Activated naive CD8-positive, alpha-beta T cell treated with anti-CD3 and anti-CD28 coated beads, Interleukin-2, amount 10 ng/mL, durations not matched to agents 7 days and 5 days (primary cell): ENCODE data around the gene HES6. TPM values are rescaled to one million over a fixed set of nuclear protein-coding genes. Genes with fewer than 3 reads are reported as not detected.

Experiments
- ATAC-seq: fragments of 150-1000 bp; cut with Tn5 transposase; one replicate; pipeline ENCODE4 v1.10.0; 2021; ENCODE audit warnings: low read depth, moderate library complexity
- POLR2A ChIA-PET: fragments of 350-600 bp; sonication (Branson Sonifier 250); formaldehyde crosslinking; loops from one replicate; lab custom pipeline; 2021; ENCODE audit warnings: antibody characterized with exemption; lab: Charles Lee
- DNase-seq: peaks from one replicate; pipeline ENCODE4 v3.0.0; 2021
- H3K27ac Mint-ChIP-seq: one replicate; pipeline ENCODE4 v1.8.0; 2022; ENCODE audit warnings: mild to moderate bottlenecking, mixed read lengths
- H3K27me3 Mint-ChIP-seq: one replicate; pipeline ENCODE4 v1.8.0; 2022; ENCODE audit warnings: mild to moderate bottlenecking, moderate library complexity, mixed read lengths
- H3K36me3 Mint-ChIP-seq: one replicate; pipeline ENCODE4 v1.8.0; 2021; ENCODE audit warnings: mild to moderate bottlenecking, mixed read lengths
- H3K4me1 Mint-ChIP-seq: one replicate; pipeline ENCODE4 v1.8.0; 2021; ENCODE audit warnings: mixed read lengths
- H3K4me3 Mint-ChIP-seq: one replicate; pipeline ENCODE4 v1.8.0; 2022; ENCODE audit warnings: mild to moderate bottlenecking, moderate library complexity, mixed read lengths
- H3K9me3 Mint-ChIP-seq: one replicate; pipeline ENCODE4 v1.8.0; 2021; ENCODE audit warnings: mixed read lengths
- total RNA-seq, 2 experiments: library from RNA; stranded (reverse); gene quantifications; one replicate each; pipeline ENCODE4 v1.2.3, GENCODE V29; 2021

Gene HES6
- total RNA-seq, 2 experiments from 2014 or later: 4.3 to 7.1 TPM

GRCh38 chr2:238256111-238256510 is 16.3 kb upstream of the HES6 start:
- Mint-ChIP-seq H3K9me3 (no peaks in the 10 kb centered on the region), H3K36me3 (peaks cover 3% of the 10 kb centered on the region), H3K27ac (no peak overlapping the region), H3K4me3 (no peak overlapping the region), H3K4me1 (no peaks in the 10 kb centered on the region), H3K27me3 (no peaks in the 10 kb centered on the region)
- DNase-seq (no peak), ATAC-seq (no peak)
- POLR2A ChIA-PET: no interaction called here

DNA sequence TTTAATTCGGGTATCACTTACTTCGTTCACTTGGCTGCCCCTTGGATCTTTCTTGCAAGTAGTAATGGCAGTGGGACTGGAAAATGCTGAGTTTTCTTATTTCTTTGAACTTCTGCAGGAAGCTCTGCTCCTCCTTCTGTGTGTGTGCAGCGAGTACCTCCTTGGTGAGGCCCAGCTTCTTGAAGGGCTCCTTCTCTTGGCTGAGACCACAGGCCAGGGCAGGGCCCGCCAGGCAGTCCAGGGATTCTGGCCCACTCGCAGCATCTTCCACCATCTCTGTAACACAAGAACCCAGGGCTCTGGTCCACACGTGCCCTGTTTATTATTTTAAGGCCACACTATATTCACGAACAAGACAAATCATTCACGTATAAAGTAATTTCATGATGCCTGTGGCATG is 15.8 kb upstream of the HES6 start:
- no peaks in the 10 kb centered on the region for H3K9me3 Mint-ChIP-seq
- no peak overlapping the region for H3K4me3 Mint-ChIP-seq
- no peaks in the 10 kb centered on the region for H3K4me1 Mint-ChIP-seq
- no peaks in the 10 kb centered on the region for H3K27me3 Mint-ChIP-seq
- H3K36me3 Mint-ChIP-seq: peaks cover 3% of the 10 kb centered on the region
- POLR2A ChIA-PET: no interaction called here
- DNase-seq: no peak
- no peak for ATAC-seq
- no peak overlapping the region for H3K27ac Mint-ChIP-seq

- POLR2A ChIA-PET: no interaction called here
- ATAC-seq (no peak), DNase-seq (no peak)
- H3K27me3 Mint-ChIP-seq: no peaks in the 10 kb centered on the region
- H3K9me3 Mint-ChIP-seq: no peaks in the 10 kb centered on the region
- no peaks in the 10 kb centered on the region for H3K4me1 Mint-ChIP-seq
- peaks cover 3% of the 10 kb centered on the region for H3K36me3 Mint-ChIP-seq
- no peak overlapping the region for H3K4me3 Mint-ChIP-seq
- no peak overlapping the region for H3K27ac Mint-ChIP-seq
Observed at GRCh38 chr2:238255151-238255551, 15.3 kb upstream of the HES6 start.

GRCh38 chr2:238254095-238254723 is 14.4 kb upstream of the HES6 start:
- H3K36me3 Mint-ChIP-seq: peaks cover 3% of the 10 kb centered on the region
- H3K4me3 Mint-ChIP-seq: no peak overlapping the region
- no peaks in the 10 kb centered on the region for H3K27me3 Mint-ChIP-seq
- H3K27ac Mint-ChIP-seq: no peak overlapping the region
- no peaks in the 10 kb centered on the region for H3K4me1 Mint-ChIP-seq
- no peak for ATAC-seq
- POLR2A ChIA-PET: no interaction called here
- no peak for DNase-seq
- H3K9me3 Mint-ChIP-seq: no peaks in the 10 kb centered on the region

DNA sequence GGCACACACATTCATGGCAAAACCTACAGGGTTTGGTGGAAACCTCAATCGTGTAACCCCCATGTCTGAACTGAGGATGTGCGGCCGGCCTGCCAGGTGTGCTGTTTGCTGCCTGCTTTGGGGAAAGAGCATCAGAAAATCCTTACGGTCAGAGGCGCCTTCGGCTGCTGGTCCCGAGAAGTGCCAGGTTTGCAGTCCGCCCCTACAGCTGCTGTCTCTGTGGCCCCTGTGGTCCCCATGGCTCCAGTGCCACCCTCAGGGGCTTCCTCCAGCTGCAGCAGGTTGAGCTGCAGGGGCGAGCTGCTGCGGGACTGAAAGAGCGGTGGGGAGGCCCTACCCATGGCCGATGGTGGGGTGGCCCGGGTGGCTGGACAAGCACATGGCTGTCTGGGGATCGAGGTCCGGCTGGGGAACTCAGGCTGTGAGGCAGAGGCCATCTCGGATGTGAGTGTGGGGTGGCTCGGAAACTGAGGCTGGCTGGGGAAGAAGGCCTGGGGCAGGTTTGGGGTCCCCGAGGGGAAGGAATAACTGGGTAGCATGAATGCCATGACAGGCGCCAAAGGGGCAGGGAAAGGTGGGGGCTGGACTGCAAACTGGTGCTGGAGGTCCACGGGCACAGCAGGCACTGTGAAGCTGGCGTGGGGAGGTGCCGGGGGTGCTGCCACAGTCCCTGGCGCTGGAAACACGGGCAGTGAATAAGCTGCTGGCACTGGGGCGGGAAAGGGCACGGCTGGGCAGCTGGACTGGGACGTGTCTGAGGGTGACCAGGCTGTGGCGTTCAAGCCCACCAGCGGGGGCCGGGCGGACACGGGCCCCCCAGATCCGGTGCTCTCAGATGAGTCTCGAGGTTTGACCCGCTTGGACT is 13.2 kb upstream of the HES6 start:
- Mint-ChIP-seq H3K9me3 (no peaks in the 10 kb centered on the region), H3K4me3 (no peak overlapping the region), H3K27ac (no peak overlapping the region), H3K27me3 (no peaks in the 10 kb centered on the region), H3K4me1 (no peaks in the 10 kb centered on the region), H3K36me3 (peaks cover 3% of the 10 kb centered on the region)
- POLR2A ChIA-PET: no interaction called here
- DNase-seq (no peak), ATAC-seq (no peak)

- H3K36me3 Mint-ChIP-seq: peaks cover 3% of the 10 kb centered on the region
- ATAC-seq (no peak), DNase-seq (no peak)
- H3K9me3 Mint-ChIP-seq: no peaks in the 10 kb centered on the region
- H3K4me3 Mint-ChIP-seq: no peak overlapping the region
- no peak overlapping the region for H3K27ac Mint-ChIP-seq
- no peaks in the 10 kb centered on the region for H3K4me1 Mint-ChIP-seq
- H3K27me3 Mint-ChIP-seq: no peaks in the 10 kb centered on the region
- POLR2A ChIA-PET: no interaction called here
Observed at GRCh38 chr2:238251986-238252385, 12.1 kb upstream of the HES6 start.

DNA sequence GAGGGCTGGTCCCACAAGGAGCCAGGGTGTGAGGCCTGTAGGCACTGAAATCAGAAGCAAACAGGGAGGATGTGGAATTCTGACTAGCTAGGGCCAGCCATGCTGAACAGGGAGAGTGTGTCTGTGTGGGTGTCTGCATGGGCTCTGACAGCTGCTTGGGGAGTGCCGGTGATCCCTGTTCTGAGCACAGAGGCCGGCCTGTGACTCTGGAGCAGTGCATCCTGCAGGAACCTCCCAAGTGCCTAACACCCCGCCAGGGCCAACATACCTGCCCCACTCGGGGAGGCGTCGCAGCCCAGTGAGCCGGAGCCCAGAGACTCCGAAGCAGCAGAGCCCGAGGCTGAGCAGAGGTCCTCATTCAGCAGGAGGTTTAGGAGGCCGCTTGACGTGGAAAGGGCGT is 11.5 kb upstream of the HES6 start:
- H3K36me3 Mint-ChIP-seq: peaks cover 3% of the 10 kb centered on the region
- DNase-seq: no peak
- no peaks in the 10 kb centered on the region for H3K27me3 Mint-ChIP-seq
- H3K27ac Mint-ChIP-seq: no peak overlapping the region
- POLR2A ChIA-PET: no interaction called here
- no peak overlapping the region for H3K4me3 Mint-ChIP-seq
- ATAC-seq: no peak
- no peaks in the 10 kb centered on the region for H3K9me3 Mint-ChIP-seq
- H3K4me1 Mint-ChIP-seq: no peaks in the 10 kb centered on the region

- Mint-ChIP-seq H3K4me1 (no peaks in the 10 kb centered on the region), H3K27me3 (no peaks in the 10 kb centered on the region), H3K36me3 (peaks cover 3% of the 10 kb centered on the region), H3K27ac (no peak overlapping the region), H3K9me3 (no peaks in the 10 kb centered on the region), H3K4me3 (no peak overlapping the region)
- DNase-seq (no peak), ATAC-seq (no peak)
- POLR2A ChIA-PET: no interaction called here
Observed at GRCh38 chr2:238250896-238251295, 11.1 kb upstream of the HES6 start.

- no peaks in the 10 kb centered on the region for H3K27me3 Mint-ChIP-seq
- peaks cover 5% of the 10 kb centered on the region for H3K36me3 Mint-ChIP-seq
- ATAC-seq (no peak), DNase-seq (no peak)
- POLR2A ChIA-PET: no interaction called here
- H3K4me3 Mint-ChIP-seq: no peak overlapping the region
- no peak overlapping the region for H3K27ac Mint-ChIP-seq
- no peaks in the 10 kb centered on the region for H3K9me3 Mint-ChIP-seq
- H3K4me1 Mint-ChIP-seq: no peaks in the 10 kb centered on the region
Observed at GRCh38 chr2:238247841-238248453, 8.1 kb upstream of the HES6 start.

- Mint-ChIP-seq H3K4me3 (no peak overlapping the region), H3K36me3 (peaks cover 5% of the 10 kb centered on the region), H3K27ac (peak overlapping the region; percentile 33), H3K9me3 (no peaks in the 10 kb centered on the region), H3K27me3 (no peaks in the 10 kb centered on the region), H3K4me1 (no peaks in the 10 kb centered on the region)
- POLR2A ChIA-PET: no interaction called here
- no peak for DNase-seq
- ATAC-seq: no peak
Observed at GRCh38 chr2:238247002-238247822, 7.4 kb upstream of the HES6 start.

- peaks cover 5% of the 10 kb centered on the region for H3K36me3 Mint-ChIP-seq
- POLR2A ChIA-PET: interaction anchor here (0.7 kb wide), 1 partner anchor 43 kb away, joined by 3 read pairs; no protein-coding TSS in a partner anchor
- H3K4me3 Mint-ChIP-seq: no peak overlapping the region
- peaks cover 9% of the 10 kb centered on the region for H3K27me3 Mint-ChIP-seq
- peaks cover 2% of the 10 kb centered on the region for H3K4me1 Mint-ChIP-seq
- DNase-seq (no peak), ATAC-seq (no peak)
- H3K27ac Mint-ChIP-seq: no peak overlapping the region
- no peaks in the 10 kb centered on the region for H3K9me3 Mint-ChIP-seq
Observed at GRCh38 chr2:238244151-238244550, 4.3 kb upstream of the HES6 start.

DNA sequence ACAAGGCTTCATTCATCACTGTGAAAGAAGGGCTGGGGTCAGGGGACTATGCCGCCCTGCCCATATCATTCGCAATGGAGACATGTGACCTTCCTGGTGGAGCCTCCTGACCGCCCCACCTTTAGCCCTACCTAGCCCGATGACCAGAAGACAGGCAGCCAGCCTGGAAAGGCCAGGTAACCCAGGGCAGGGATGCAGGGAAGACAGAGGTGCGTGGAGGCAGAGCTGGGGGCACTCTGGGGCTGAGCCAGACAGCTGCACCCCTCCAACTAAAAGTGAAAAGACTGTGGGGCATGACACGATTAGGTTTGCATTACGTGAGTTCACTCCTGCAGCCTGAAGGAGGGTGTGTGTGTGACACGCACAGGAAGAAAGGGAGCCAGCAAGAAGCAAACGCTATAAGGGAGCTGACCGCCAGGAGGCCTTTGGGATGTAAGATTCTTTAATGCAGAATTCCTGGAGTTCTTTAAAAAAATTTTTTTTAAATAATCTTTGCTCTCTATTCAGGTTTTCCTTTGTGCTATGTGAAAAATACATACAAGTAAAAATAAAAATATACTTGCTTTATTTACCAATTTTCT is 3.7 kb upstream of the HES6 start:
- Mint-ChIP-seq H3K27ac (no peak overlapping the region), H3K4me3 (no peak overlapping the region), H3K36me3 (peaks cover 5% of the 10 kb centered on the region), H3K4me1 (peaks cover 2% of the 10 kb centered on the region), H3K27me3 (peaks cover 9% of the 10 kb centered on the region), H3K9me3 (no peaks in the 10 kb centered on the region)
- POLR2A ChIA-PET: interaction anchor here (0.6 to 0.7 kb wide), 2 partner anchors 44 to 1234 kb away, joined by 3 read pairs; no protein-coding TSS in a partner anchor
- no peak for ATAC-seq
- no peak for DNase-seq
